HUES6 (cell line): Measurements from ENCODE around the gene PTCRA.
"Not testable (repeated sequence)": the region's sequence is repeated elsewhere in the genome, so short reads cannot be mapped to it uniquely, and the experiment has no call there.

ENCODE experiments used
- H3K27ac ChIP-seq: 2 replicates; pipeline ENCODE4 v1.7.0; 2013; ENCODE audit warnings: low read depth, mild to moderate bottlenecking, low read length, inconsistent platforms
- H3K27me3 ChIP-seq: 2 replicates; pipeline ENCODE4 v1.6.1; 2013; ENCODE audit warnings: low read length; ENCODE audit not compliant: control insufficient read depth, insufficient read depth
- H3K36me3 ChIP-seq: 2 replicates; pipeline ENCODE4 v1.6.1; 2013; ENCODE audit warnings: low read length; ENCODE audit not compliant: control insufficient read depth, insufficient read depth
- H3K4me1 ChIP-seq: 2 replicates; pipeline ENCODE4 v1.6.1; 2013; ENCODE audit warnings: low read length; ENCODE audit not compliant: control insufficient read depth, insufficient read depth
- H3K4me3 ChIP-seq: 2 replicates; pipeline ENCODE4 v1.5.1; 2013; ENCODE audit warnings: low read depth, low read length
- H3K9ac ChIP-seq: one replicate; pipeline ENCODE4 v1.6.1; 2013; ENCODE audit warnings: mild to moderate bottlenecking, low read length
- H3K9me3 ChIP-seq: 2 replicates; pipeline ENCODE4 v1.6.1; 2013; ENCODE audit warnings: low read depth, low read length; ENCODE audit not compliant: control insufficient read depth, insufficient read depth

The PTCRA gene

DNA sequence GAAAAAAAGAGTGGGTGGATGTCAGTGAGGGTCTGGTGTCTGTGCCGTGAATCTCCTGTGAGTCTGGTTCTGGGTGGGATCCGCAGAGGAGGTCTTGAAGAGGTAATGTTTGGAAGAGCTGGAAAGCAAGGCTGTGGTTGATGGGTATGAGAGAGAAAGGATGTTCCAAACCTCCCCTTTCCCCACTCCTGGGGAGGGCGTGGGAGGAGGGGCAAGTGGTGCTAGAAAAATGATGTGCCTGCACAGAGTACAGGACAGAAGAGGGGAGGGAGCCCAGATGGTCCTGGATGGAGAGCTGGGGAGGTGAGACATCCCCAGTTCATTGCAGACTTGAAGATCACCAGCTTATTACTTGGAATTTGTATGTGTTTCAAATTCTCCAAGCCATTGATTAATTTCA is 16.6 kb downstream of the PTCRA start:
- no peaks in the 10 kb centered on the region for H3K27me3 ChIP-seq
- H3K36me3 ChIP-seq: peaks cover 52% of the 10 kb centered on the region
- H3K9ac ChIP-seq: no peak overlapping the region
- H3K4me3 ChIP-seq: no peak overlapping the region
- no peaks in the 10 kb centered on the region for H3K9me3 ChIP-seq
- peaks cover 3% of the 10 kb centered on the region; the same call in 1 of the 2 replicates for H3K4me1 ChIP-seq
- H3K27ac ChIP-seq: no peak overlapping the region

DNA sequence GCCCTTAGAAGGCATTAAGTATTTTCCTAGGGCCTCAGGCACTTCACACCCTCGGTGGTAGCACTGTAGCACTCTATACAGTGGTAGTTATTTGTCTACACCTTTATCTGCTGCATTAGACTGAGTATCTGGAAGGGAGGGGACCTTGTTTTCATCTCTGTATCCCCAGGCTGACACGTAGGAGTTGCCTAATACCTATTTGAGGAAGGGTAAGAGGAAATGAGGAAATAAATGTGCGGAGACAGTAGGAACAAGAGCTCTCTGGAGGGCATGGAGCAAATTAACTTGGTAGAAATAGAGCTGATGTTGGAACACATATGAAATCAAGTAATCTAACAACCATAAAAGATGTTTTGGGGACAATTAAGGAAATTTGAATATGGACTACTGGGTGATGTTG is 17.4 kb downstream of the PTCRA start:
- no peak overlapping the region for H3K27ac ChIP-seq
- H3K27me3 ChIP-seq: no peaks in the 10 kb centered on the region
- peaks cover 60% of the 10 kb centered on the region for H3K36me3 ChIP-seq
- H3K9me3 ChIP-seq: no peaks in the 10 kb centered on the region
- H3K4me3 ChIP-seq: no peak overlapping the region
- H3K4me1 ChIP-seq: peaks cover 3% of the 10 kb centered on the region; the same call in 1 of the 2 replicates
- H3K9ac ChIP-seq: no peak overlapping the region

GRCh38 chr6:42935322-42935721 is 19.5 kb downstream of the PTCRA start:
- no peak overlapping the region for H3K4me3 ChIP-seq
- H3K9me3 ChIP-seq: no peaks in the 10 kb centered on the region
- H3K27ac ChIP-seq: no peak overlapping the region
- peaks cover 79% of the 10 kb centered on the region for H3K36me3 ChIP-seq
- H3K27me3 ChIP-seq: no peaks in the 10 kb centered on the region
- peaks cover 13% of the 10 kb centered on the region for H3K4me1 ChIP-seq
- H3K9ac ChIP-seq: no peak overlapping the region

DNA sequence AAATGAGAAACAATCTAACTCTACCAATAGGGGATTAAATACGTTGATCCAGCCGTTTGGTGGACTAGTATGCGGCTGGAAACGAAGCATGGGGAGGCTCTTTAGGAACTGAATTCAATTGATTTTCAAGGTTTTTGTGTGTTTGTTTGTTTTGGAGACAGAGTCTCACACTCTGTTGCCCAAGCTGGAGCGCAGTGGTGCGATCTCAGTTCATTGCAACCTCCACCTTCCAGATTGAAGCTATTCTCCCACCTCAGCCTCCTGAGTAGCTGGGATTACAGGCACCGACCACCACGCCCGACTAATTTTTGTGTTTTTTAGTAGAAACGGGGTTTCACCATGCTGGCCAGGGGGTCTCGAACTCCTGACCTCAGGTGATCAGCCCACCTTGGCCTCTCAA is 20.5 kb downstream of the PTCRA start:
- H3K4me1 ChIP-seq: peaks cover 10% of the 10 kb centered on the region; the same call in 1 of the 2 replicates
- no peak overlapping the region for H3K9ac ChIP-seq
- H3K27me3 ChIP-seq: no peaks in the 10 kb centered on the region
- no peak overlapping the region for H3K4me3 ChIP-seq
- H3K36me3 ChIP-seq: peaks cover 87% of the 10 kb centered on the region
- no peaks in the 10 kb centered on the region for H3K9me3 ChIP-seq
- H3K27ac ChIP-seq: no peak overlapping the region

GRCh38 chr6:42937548-42938427 is 21.9 kb downstream of the PTCRA start:
- Histone ChIP-seq H3K9ac (no peak overlapping the region), H3K4me3 (no peak overlapping the region), H3K9me3 (no peaks in the 10 kb centered on the region), H3K27ac (no peak overlapping the region), H3K27me3 (no peaks in the 10 kb centered on the region), H3K36me3 (peaks cover 84% of the 10 kb centered on the region), H3K4me1 (peaks cover 10% of the 10 kb centered on the region; the same call in 1 of the 2 replicates)

GRCh38 chr6:42938428-42938796 is 22.6 kb downstream of the PTCRA start:
- H3K4me1 ChIP-seq: peaks cover 10% of the 10 kb centered on the region; the same call in 1 of the 2 replicates
- H3K4me3 ChIP-seq: no peak overlapping the region
- no peak overlapping the region for H3K27ac ChIP-seq
- no peaks in the 10 kb centered on the region for H3K9me3 ChIP-seq
- H3K27me3 ChIP-seq: no peaks in the 10 kb centered on the region
- H3K36me3 ChIP-seq: peaks cover 78% of the 10 kb centered on the region
- H3K9ac ChIP-seq: no peak overlapping the region

GRCh38 chr6:42938987-42939809 is 23.3 kb downstream of the PTCRA start:
- H3K36me3 ChIP-seq: peaks cover 74% of the 10 kb centered on the region
- no peaks in the 10 kb centered on the region for H3K27me3 ChIP-seq
- H3K4me1 ChIP-seq: peaks cover 10% of the 10 kb centered on the region; the same call in 1 of the 2 replicates
- H3K27ac ChIP-seq: no peak overlapping the region
- no peak overlapping the region for H3K9ac ChIP-seq
- no peak overlapping the region for H3K4me3 ChIP-seq
- no peaks in the 10 kb centered on the region for H3K9me3 ChIP-seq

DNA sequence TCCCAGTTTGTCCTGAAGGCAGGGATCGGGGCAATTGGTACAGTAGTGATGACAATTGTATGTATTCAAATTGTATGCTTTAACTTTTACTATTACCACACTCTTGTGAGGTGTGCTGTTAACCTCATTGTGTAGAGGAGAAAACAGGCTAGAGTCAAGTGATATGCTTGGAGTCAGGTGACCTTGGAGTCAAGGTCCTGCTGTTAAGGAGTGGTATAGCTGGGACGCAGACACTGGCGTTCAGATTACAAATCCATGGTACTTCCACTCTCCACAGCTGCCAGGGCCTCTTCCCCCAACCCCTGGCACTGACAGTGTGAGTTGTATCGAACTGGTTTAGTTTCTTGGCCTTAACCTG is 23.9 kb downstream of the PTCRA start:
- Histone ChIP-seq H3K4me1 (peaks cover 10% of the 10 kb centered on the region; the same call in 1 of the 2 replicates), H3K9me3 (no peaks in the 10 kb centered on the region), H3K36me3 (peaks cover 69% of the 10 kb centered on the region), H3K9ac (no peak overlapping the region), H3K27ac (no peak overlapping the region), H3K4me3 (no peak overlapping the region), H3K27me3 (no peaks in the 10 kb centered on the region)

DNA sequence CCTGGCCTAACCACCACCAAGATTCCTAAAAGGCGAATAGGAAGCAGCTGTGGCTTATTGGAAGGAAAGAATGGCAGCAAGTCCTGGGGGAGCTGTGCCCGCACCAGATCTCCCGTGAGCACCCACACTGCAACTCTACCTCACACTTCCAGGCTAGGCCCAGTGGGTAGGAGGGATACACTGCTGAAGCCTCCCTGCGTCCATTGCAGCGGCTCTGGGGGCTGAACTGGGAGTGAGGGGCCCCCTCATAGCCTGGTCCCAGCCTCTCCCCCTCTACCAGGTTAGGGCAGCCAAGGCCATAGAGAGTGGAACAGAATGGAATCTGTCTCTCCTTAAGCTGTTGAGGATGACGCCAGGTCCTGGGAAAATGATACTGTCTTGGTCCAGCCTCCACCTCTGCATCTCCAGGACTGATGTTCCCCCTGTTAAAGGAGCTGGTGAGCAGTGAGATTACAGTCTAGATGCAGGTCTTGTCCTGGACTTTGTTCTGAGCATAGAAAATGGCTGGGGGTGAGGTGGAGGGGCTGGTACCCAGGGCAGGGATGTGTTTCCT is 24.7 kb downstream of the PTCRA start:
- Histone ChIP-seq H3K9ac (no peak overlapping the region), H3K4me3 (no peak overlapping the region), H3K36me3 (peaks cover 62% of the 10 kb centered on the region), H3K9me3 (no peaks in the 10 kb centered on the region), H3K27ac (no peak overlapping the region), H3K27me3 (no peaks in the 10 kb centered on the region), H3K4me1 (peaks cover 10% of the 10 kb centered on the region; the same call in 1 of the 2 replicates)

GRCh38 chr6:42941356-42941755 is 25.5 kb downstream of the PTCRA start:
- peaks cover 54% of the 10 kb centered on the region for H3K36me3 ChIP-seq
- H3K4me3 ChIP-seq: not testable (repeated sequence)

DNA sequence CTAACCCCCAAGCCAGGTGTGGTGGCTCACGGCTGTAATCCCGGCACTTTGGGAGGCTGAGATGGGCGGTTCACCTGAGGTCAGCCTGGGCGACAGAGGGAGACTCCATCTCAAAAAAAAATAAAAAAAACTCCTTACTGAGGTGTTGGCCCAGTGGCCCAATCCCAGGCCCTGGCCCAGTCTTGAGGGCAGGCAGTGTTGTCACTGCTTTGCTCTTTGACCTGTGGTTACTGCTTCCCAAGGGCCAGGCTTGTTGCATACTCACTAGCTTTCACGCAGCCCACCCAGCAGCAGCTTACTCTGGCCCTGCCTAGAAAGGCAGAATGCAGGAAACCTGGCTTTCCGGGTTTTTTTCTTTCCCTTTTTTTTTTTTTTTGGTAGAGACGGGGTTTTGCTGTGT is 26.6 kb downstream of the PTCRA start:
- H3K4me3 ChIP-seq: no peak overlapping the region
- no peaks in the 10 kb centered on the region for H3K27me3 ChIP-seq
- H3K27ac ChIP-seq: no peak overlapping the region
- H3K9me3 ChIP-seq: no peaks in the 10 kb centered on the region
- peaks cover 43% of the 10 kb centered on the region for H3K36me3 ChIP-seq
- H3K4me1 ChIP-seq: peaks cover 10% of the 10 kb centered on the region; the same call in 1 of the 2 replicates
- H3K9ac ChIP-seq: no peak overlapping the region

More at GRCh38 chr6:42941356-42941755, 25.5 kb downstream of the PTCRA start:
- H3K27ac ChIP-seq, H3K9ac ChIP-seq, H3K27me3 ChIP-seq, H3K9me3 ChIP-seq: not testable (repeated sequence)
- H3K4me1 ChIP-seq: peaks cover 10% of the 10 kb centered on the region; the same call in 1 of the 2 replicates
